Loucy (cell line): ENCODE data around the gene ZNF398.

Source experiments
- H2AFZ ChIP-seq: fragments of 200-600 bp; sonication (generic); 2 replicates; pipeline ENCODE4 v1.6.0; 2016; ENCODE audit warnings: antibody characterized with exemption, mild to moderate bottlenecking, low read length, moderate library complexity
- H3F3A ChIP-seq: fragments of 200-600 bp; 2 replicates; pipeline ENCODE4 v1.6.0; 2016; ENCODE audit warnings: antibody characterized with exemption, low read depth, mild to moderate bottlenecking
- H3K27me3 ChIP-seq: fragments of 200-600 bp; sonication (generic); 2 replicates; pipeline ENCODE4 v1.6.1; 2014; ENCODE audit warnings: low read length, mild to moderate bottlenecking; ENCODE audit not compliant: insufficient read depth, poor library complexity, severe bottlenecking
- H3K36me3 ChIP-seq: fragments of 200-600 bp; sonication (generic); 2 replicates; pipeline ENCODE4 v1.6.1; 2016; ENCODE audit warnings: low read length; ENCODE audit not compliant: insufficient read depth
- H3K4me1 ChIP-seq: fragments of 200-600 bp; sonication (generic); 2 replicates; pipeline ENCODE4 v1.5.1; 2014; ENCODE audit warnings: low read length, mild to moderate bottlenecking; ENCODE audit not compliant: insufficient read depth, poor library complexity, severe bottlenecking
- H3K4me2 ChIP-seq: fragments of 200-600 bp; sonication (generic); 2 replicates; pipeline ENCODE4 v1.6.0; 2014; ENCODE audit warnings: antibody characterized with exemption, low read length, low read depth, mild to moderate bottlenecking; ENCODE audit not compliant: poor library complexity, severe bottlenecking
- H3K4me3 ChIP-seq: fragments of 200-600 bp; sonication (generic); 2 replicates; pipeline ENCODE4 v1.5.1; 2014; ENCODE audit warnings: low read length, mild to moderate bottlenecking, mixed read lengths; ENCODE audit not compliant: poor library complexity, severe bottlenecking
- H3K79me2 ChIP-seq: fragments of 200-600 bp; sonication (generic); 2 replicates; pipeline ENCODE4 v1.6.1; 2014; ENCODE audit warnings: low read length; ENCODE audit not compliant: insufficient read depth
- H3K9ac ChIP-seq: fragments of 200-600 bp; sonication (generic); 2 replicates; pipeline ENCODE4 v1.6.0; 2014; ENCODE audit warnings: mild to moderate bottlenecking, low read depth, low read length, moderate library complexity; ENCODE audit not compliant: poor library complexity, severe bottlenecking
- H3K9me2 ChIP-seq: fragments of 200-600 bp; sonication (generic); replicated peaks from 2 replicates; pipeline ENCODE4 v1.6.1; 2016; ENCODE audit warnings: low read depth, low read length, mixed read lengths
- H3K9me3 ChIP-seq: fragments of 200-600 bp; sonication (generic); 2 replicates; pipeline ENCODE4 v1.6.1; 2014; ENCODE audit warnings: mild to moderate bottlenecking, antibody characterized with exemption, low read length, low read depth; ENCODE audit not compliant: insufficient read depth
- H4K20me1 ChIP-seq: fragments of 200-600 bp; sonication (generic); 2 replicates; pipeline ENCODE4 v1.6.0; 2014; ENCODE audit warnings: antibody characterized with exemption, low read length, mild to moderate bottlenecking; ENCODE audit not compliant: insufficient read depth, poor library complexity, severe bottlenecking
- CTCF ChIP-seq: fragments of 200-600 bp; sonication (generic); conservative IDR thresholded peaks from 2 replicates; pipeline ENCODE4 v1.5.1; 2014; ENCODE audit warnings: mild to moderate bottlenecking, antibody characterized with exemption, low read length
- EZH2phosphoT487 ChIP-seq: fragments of 200-600 bp; IDR thresholded peaks from 2 replicates; pipeline ENCODE4 v1.6.1; 2018; ENCODE audit warnings: antibody characterized with exemption, mild to moderate bottlenecking, moderate library complexity, borderline replicate concordance

ZNF398 gene

GRCh38 chr7:149199234-149199995 lies 52.2 kb downstream of the ZNF398 start:
- H4K20me1 ChIP-seq, result peaks cover 61% of the 10 kb centered on the region
- H3K36me3 ChIP-seq, result peaks cover 51% of the 10 kb centered on the region; the same call in 1 of the 2 replicates
- peak overlapping the region; percentile 97 for H3K4me2 ChIP-seq
- H3K4me1 ChIP-seq, result peaks cover 37% of the 10 kb centered on the region
- peaks cover 77% of the 10 kb centered on the region for H3K79me2 ChIP-seq
- no peaks in the 10 kb centered on the region for H3K9me3 ChIP-seq
- peak overlapping the region; percentile 32 for H3K4me3 ChIP-seq
- H3F3A ChIP-seq, result no peaks in the 10 kb centered on the region
- no peaks in the 10 kb centered on the region for H3K9me2 ChIP-seq
- H2AFZ ChIP-seq, result no peak overlapping the region
- TF ChIP-seq EZH2phosphoT487, result no peak
- TF ChIP-seq CTCF, result no peak
- no peaks in the 10 kb centered on the region for H3K27me3 ChIP-seq
- peak overlapping the region; percentile 18 for H3K9ac ChIP-seq

- Histone ChIP-seq H3K79me2 (peaks cover 54% of the 10 kb centered on the region), H3K4me1 (peaks cover 22% of the 10 kb centered on the region), H3K4me2 (peak overlapping the region; percentile 37), H3K27me3 (no peaks in the 10 kb centered on the region), H3K9me3 (no peaks in the 10 kb centered on the region), H2AFZ (no peak overlapping the region), H3K9ac (no peak overlapping the region), H3F3A (no peaks in the 10 kb centered on the region), H3K36me3 (peaks cover 78% of the 10 kb centered on the region; the same call in 1 of the 2 replicates), H4K20me1 (peaks cover 43% of the 10 kb centered on the region), H3K4me3 (peak overlapping the region; percentile 5), H3K9me2 (no peaks in the 10 kb centered on the region)
- no peak for TF ChIP-seq CTCF
- TF ChIP-seq EZH2phosphoT487, result no peak
These were observed 55.6 kb downstream of the ZNF398 start for GRCh38 chr7:149202831-149203231.

- Histone ChIP-seq H3K4me2 (no peak overlapping the region), H3K79me2 (peaks cover 27% of the 10 kb centered on the region; the same call in 1 of the 2 replicates), H2AFZ (no peak overlapping the region), H3K36me3 (peaks cover 80% of the 10 kb centered on the region; the same call in 1 of the 2 replicates), H3K9me3 (no peaks in the 10 kb centered on the region), H3F3A (no peaks in the 10 kb centered on the region), H3K27me3 (no peaks in the 10 kb centered on the region), H3K9ac (no peak overlapping the region), H3K9me2 (no peaks in the 10 kb centered on the region), H3K4me3 (no peak overlapping the region), H4K20me1 (peaks cover 24% of the 10 kb centered on the region), H3K4me1 (peaks cover 6% of the 10 kb centered on the region)
- TF ChIP-seq CTCF (no peak), EZH2phosphoT487 (no peak)
These were observed 58.6 kb downstream of the ZNF398 start for GRCh38 chr7:149205690-149206381.
